Central memory CD8-positive, alpha-beta T cell (primary cell): Measurements from ENCODE around the gene MACROH2A1.

Source experiments
- ATAC-seq: fragments of 150-1000 bp; cut with Tn5 transposase; replicated peaks from 2 replicates; pipeline ENCODE4 v1.10.0; 2022; ENCODE audit warnings: mild to moderate bottlenecking, moderate FRiP score, moderate number of reproducible peaks; ENCODE audit not compliant: poor library complexity, severe bottlenecking; ENCODE audit errors: extremely low read depth
- DNase-seq, 2 donors: peaks; one replicate each; pipeline ENCODE4 v3.0.0; 2021; ENCODE audit warnings: low spot score in 2 of 2
- H3K27ac Mint-ChIP-seq: one replicate; pipeline ENCODE4 v1.8.0; 2022; ENCODE audit warnings: low read depth, mild to moderate bottlenecking, moderate library complexity, mixed read lengths
- H3K27me3 Mint-ChIP-seq: one replicate; pipeline ENCODE4 v1.8.0; 2022; ENCODE audit warnings: mixed read lengths
- H3K36me3 Mint-ChIP-seq: one replicate; pipeline ENCODE4 v1.8.0; 2022; ENCODE audit warnings: mild to moderate bottlenecking, moderate library complexity, mixed read lengths; ENCODE audit not compliant: insufficient read depth
- H3K4me1 Mint-ChIP-seq: one replicate; pipeline ENCODE4 v1.8.0; 2022; ENCODE audit warnings: mixed read lengths
- H3K4me3 Mint-ChIP-seq: one replicate; pipeline ENCODE4 v1.8.0; 2022; ENCODE audit warnings: mild to moderate bottlenecking, moderate library complexity, mixed read lengths
- H3K9me3 Mint-ChIP-seq: one replicate; pipeline ENCODE4 v1.8.0; 2022; ENCODE audit warnings: mixed read lengths

Gene MACROH2A1

GRCh38 chr5:135430135-135430437 lies 31.1 kb upstream of the MACROH2A1 start:
- no peak overlapping the region for H3K27ac Mint-ChIP-seq
- DNase-seq: no peak
- H3K27me3 Mint-ChIP-seq: peaks cover 62% of the 10 kb centered on the region
- peaks cover 10% of the 10 kb centered on the region for H3K9me3 Mint-ChIP-seq
- H3K36me3 Mint-ChIP-seq: peaks cover 1% of the 10 kb centered on the region
- no peak overlapping the region for H3K4me3 Mint-ChIP-seq
- no peak for ATAC-seq
- no peaks in the 10 kb centered on the region for H3K4me1 Mint-ChIP-seq

GRCh38 chr5:135429301-135430134 lies 30.5 kb upstream of the MACROH2A1 start:
- Mint-ChIP-seq H3K4me1 (no peaks in the 10 kb centered on the region), H3K27me3 (peaks cover 62% of the 10 kb centered on the region), H3K9me3 (peaks cover 10% of the 10 kb centered on the region), H3K36me3 (peaks cover 1% of the 10 kb centered on the region), H3K4me3 (no peak overlapping the region), H3K27ac (no peak overlapping the region)
- DNase-seq: no peak
- no peak for ATAC-seq

GRCh38 chr5:135428586-135428985 lies 29.6 kb upstream of the MACROH2A1 start:
- Mint-ChIP-seq H3K4me3 (no peak overlapping the region), H3K27ac (no peak overlapping the region), H3K36me3 (peaks cover 1% of the 10 kb centered on the region), H3K9me3 (peaks cover 10% of the 10 kb centered on the region), H3K27me3 (peaks cover 68% of the 10 kb centered on the region), H3K4me1 (no peaks in the 10 kb centered on the region)
- ATAC-seq (no peak), DNase-seq (no peak)

GRCh38 chr5:135426102-135427082 lies 27.4 kb upstream of the MACROH2A1 start:
- H3K27ac Mint-ChIP-seq: no peak overlapping the region
- peaks cover 86% of the 10 kb centered on the region for H3K27me3 Mint-ChIP-seq
- no peak for DNase-seq
- no peak overlapping the region for H3K4me3 Mint-ChIP-seq
- H3K4me1 Mint-ChIP-seq: no peaks in the 10 kb centered on the region
- peak; percentile 65 for ATAC-seq
- no peaks in the 10 kb centered on the region for H3K36me3 Mint-ChIP-seq
- H3K9me3 Mint-ChIP-seq: peaks cover 10% of the 10 kb centered on the region

- H3K4me3 Mint-ChIP-seq: no peak overlapping the region
- H3K9me3 Mint-ChIP-seq: peaks cover 10% of the 10 kb centered on the region
- no peaks in the 10 kb centered on the region for H3K4me1 Mint-ChIP-seq
- H3K27me3 Mint-ChIP-seq: peaks cover 86% of the 10 kb centered on the region
- no peaks in the 10 kb centered on the region for H3K36me3 Mint-ChIP-seq
- H3K27ac Mint-ChIP-seq: no peak overlapping the region
- ATAC-seq: no peak
- no peak for DNase-seq
These were observed 26.6 kb upstream of the MACROH2A1 start for GRCh38 chr5:135425641-135426040.

GRCh38 chr5:135423846-135424168 lies 24.8 kb upstream of the MACROH2A1 start:
- Mint-ChIP-seq H3K4me1 (no peaks in the 10 kb centered on the region), H3K9me3 (peaks cover 15% of the 10 kb centered on the region), H3K4me3 (no peak overlapping the region), H3K36me3 (no peaks in the 10 kb centered on the region), H3K27ac (no peak overlapping the region), H3K27me3 (peaks cover 88% of the 10 kb centered on the region)
- DNase-seq (no peak), ATAC-seq (no peak)

- no peak overlapping the region for H3K27ac Mint-ChIP-seq
- H3K9me3 Mint-ChIP-seq: peaks cover 10% of the 10 kb centered on the region
- no peaks in the 10 kb centered on the region for H3K36me3 Mint-ChIP-seq
- no peak for ATAC-seq
- no peak overlapping the region for H3K4me3 Mint-ChIP-seq
- peaks cover 88% of the 10 kb centered on the region for H3K27me3 Mint-ChIP-seq
- no peaks in the 10 kb centered on the region for H3K4me1 Mint-ChIP-seq
- DNase-seq: no peak
These were observed 24.3 kb upstream of the MACROH2A1 start for GRCh38 chr5:135423146-135423845.

- no peaks in the 10 kb centered on the region for H3K36me3 Mint-ChIP-seq
- no peaks in the 10 kb centered on the region for H3K4me1 Mint-ChIP-seq
- peaks cover 93% of the 10 kb centered on the region for H3K27me3 Mint-ChIP-seq
- H3K4me3 Mint-ChIP-seq: no peak overlapping the region
- H3K9me3 Mint-ChIP-seq: peaks cover 9% of the 10 kb centered on the region
- H3K27ac Mint-ChIP-seq: no peak overlapping the region
- DNase-seq (no peak), ATAC-seq (no peak)
These were observed 23.4 kb upstream of the MACROH2A1 start for GRCh38 chr5:135422419-135422818.

- Mint-ChIP-seq H3K9me3 (peaks cover 9% of the 10 kb centered on the region), H3K4me1 (no peaks in the 10 kb centered on the region), H3K27ac (no peak overlapping the region), H3K4me3 (no peak overlapping the region), H3K36me3 (no peaks in the 10 kb centered on the region), H3K27me3 (peaks cover 87% of the 10 kb centered on the region)
- ATAC-seq (no peak), DNase-seq (no peak)
These were observed 18.1 kb upstream of the MACROH2A1 start for GRCh38 chr5:135417083-135417482.

- Mint-ChIP-seq H3K36me3 (no peaks in the 10 kb centered on the region), H3K9me3 (no peaks in the 10 kb centered on the region), H3K4me3 (no peak overlapping the region), H3K27ac (no peak overlapping the region), H3K27me3 (no peaks in the 10 kb centered on the region), H3K4me1 (no peaks in the 10 kb centered on the region)
- ATAC-seq (no peak), DNase-seq (no peak)
These were observed 6.1 kb upstream of the MACROH2A1 start for GRCh38 chr5:135405082-135405481.

- Mint-ChIP-seq H3K27me3 (no peaks in the 10 kb centered on the region), H3K4me3 (no peak overlapping the region), H3K36me3 (peaks cover 4% of the 10 kb centered on the region), H3K27ac (no peak overlapping the region), H3K9me3 (no peaks in the 10 kb centered on the region), H3K4me1 (peaks cover 13% of the 10 kb centered on the region)
- DNase-seq (no peak), ATAC-seq (no peak)
These were observed 3.0 kb upstream of the MACROH2A1 start for GRCh38 chr5:135402031-135402430.

GRCh38 chr5:135400866-135401265 lies 1.8 kb upstream of the MACROH2A1 start:
- no peak for DNase-seq
- H3K27ac Mint-ChIP-seq: peak overlapping the region; percentile 36
- H3K4me3 Mint-ChIP-seq: peak overlapping the region; percentile 16
- H3K27me3 Mint-ChIP-seq: no peaks in the 10 kb centered on the region
- no peak for ATAC-seq
- no peaks in the 10 kb centered on the region for H3K9me3 Mint-ChIP-seq
- peaks cover 4% of the 10 kb centered on the region for H3K36me3 Mint-ChIP-seq
- H3K4me1 Mint-ChIP-seq: peaks cover 21% of the 10 kb centered on the region
